SK-N-SH (cell line): ENCODE data around the gene KANK4. TPM values are rescaled to one million over a fixed set of nuclear protein-coding genes. Genes with fewer than 3 reads are reported as not detected.

Source experiments
- CTCF ChIA-PET: fragments of 300-600, 350-600 bp; formaldehyde crosslinking; extraction: SDS; loops from one replicate; lab custom pipeline; 2021; lab: Yijun Ruan, JAX
- POLR2A ChIA-PET: fragments of 350-600 bp; sonication (Branson Sonifier 250); formaldehyde crosslinking; extraction: SDS; loops from one replicate; lab custom pipeline; 2020; ENCODE audit warnings: antibody characterized with exemption, inconsistent platforms; lab: Yijun Ruan, JAX
- DNase-seq: peaks from one replicate; pipeline ENCODE4 v3.0.0; 2012
- H2AFZ ChIP-seq: fragments of 200-600 bp; sonication (generic); 2 replicates; pipeline ENCODE4 v1.8.1; 2016; ENCODE audit warnings: antibody characterized with exemption, mild to moderate bottlenecking, low read depth
- H3F3A ChIP-seq: fragments of 200-600 bp; sonication (generic); replicated peaks from 2 replicates; pipeline ENCODE3; 2016; ENCODE audit warnings: antibody characterized with exemption, mild to moderate bottlenecking; ENCODE audit not compliant: insufficient read depth
- H3K27ac ChIP-seq, 2 experiments: fragments of 200-500 bp in 1 of 2; fragments of 200-600 bp in 1 of 2; sonication (Bioruptor generic) in 1 of 2; sonication (generic), shearing (Covaris generic) in 1 of 2; 2 replicates each; pipeline versions ENCODE4 v1.5.1 to v1.6.1; 2014 to 2016; ENCODE audit warnings: low read depth in 2 of 2, inconsistent platforms in 1 of 2, low read length in 1 of 2, mild to moderate bottlenecking in 1 of 2, mixed read lengths in 1 of 2
- H3K27me3 ChIP-seq: fragments of 200-600 bp; sonication (generic), shearing (Covaris generic); 2 replicates; pipeline ENCODE4 v1.6.1; 2016; ENCODE audit warnings: mixed run types; ENCODE audit not compliant: insufficient read depth
- H3K36me3 ChIP-seq, 2 experiments: fragments of 200-500 bp in 1 of 2; fragments of 200-600 bp in 1 of 2; sonication (Bioruptor generic) in 1 of 2; sonication (generic) in 1 of 2; replicated peaks in 1 of 2; 2 replicates each; pipeline versions ENCODE3 to v1.5.1; 2014 to 2016; ENCODE audit warnings: low read length in 1 of 2, mild to moderate bottlenecking in 1 of 2; ENCODE audit not compliant: insufficient read depth in 2 of 2, control insufficient read depth in 1 of 2
- H3K4me1 ChIP-seq, 2 experiments: fragments of 200-500 bp in 1 of 2; fragments of 200-600 bp in 1 of 2; sonication (Bioruptor generic) in 1 of 2; sonication (generic), shearing (Covaris generic) in 1 of 2; 2 replicates each; pipeline versions ENCODE4 v1.5.1 to v1.6.1; 2014 to 2016; ENCODE audit warnings: low read depth in 1 of 2, low read length in 1 of 2, mixed run types in 1 of 2; ENCODE audit not compliant: insufficient read depth in 2 of 2, control insufficient read depth in 1 of 2
- H3K4me2 ChIP-seq: fragments of 200-600 bp; sonication (generic), shearing (Covaris generic); 2 replicates; pipeline ENCODE4 v1.6.1; 2017; ENCODE audit warnings: mixed run types
- H3K4me3 ChIP-seq, 2 experiments: fragments of 200-500 bp in 1 of 2; fragments of 200-600 bp in 1 of 2; sonication (Bioruptor generic) in 1 of 2; sonication (generic), shearing (Covaris generic) in 1 of 2; 2 replicates each; pipeline versions ENCODE4 v1.5.1 to v1.8.1; 2014 to 2016; ENCODE audit warnings: low read depth in 2 of 2, inconsistent platforms in 1 of 2, low read length in 1 of 2, mild to moderate bottlenecking in 1 of 2, mixed read lengths in 1 of 2, moderate library complexity in 1 of 2
- H3K79me2 ChIP-seq: fragments of 200-600 bp; sonication (generic); 2 replicates; pipeline ENCODE4 v1.8.1; 2017; ENCODE audit warnings: mild to moderate bottlenecking; ENCODE audit not compliant: insufficient read depth
- H3K9ac ChIP-seq: fragments of 200-600 bp; sonication (generic); 2 replicates; pipeline ENCODE4 v1.6.1; 2017; ENCODE audit warnings: mixed run types
- H3K9me2 ChIP-seq: fragments of 200-600 bp; sonication (generic); 2 replicates; pipeline ENCODE4 v1.6.1; 2017; ENCODE audit warnings: mixed run types
- H3K9me3 ChIP-seq: fragments of 200-600 bp; sonication (generic); 2 replicates; pipeline ENCODE4 v1.6.1; 2017; ENCODE audit warnings: mixed run types, mild to moderate bottlenecking, moderate library complexity
- H4K20me1 ChIP-seq: fragments of 200-600 bp; sonication (generic); 2 replicates; pipeline ENCODE4 v1.6.1; 2017; ENCODE audit warnings: mild to moderate bottlenecking, mixed run types; ENCODE audit not compliant: insufficient read depth
- CHD2 ChIP-seq: fragments of 150-350 bp; IDR thresholded peaks from 2 replicates; pipeline ENCODE4 v1.6.1; 2018; ENCODE audit warnings: low read length; ENCODE audit not compliant: partially characterized antibody
- ELF1 ChIP-seq: IDR thresholded peaks from 2 replicates; pipeline ENCODE4 v1.4.0; 2012
- EZH2phosphoT487 ChIP-seq: fragments of 200-600 bp; sonication (generic); IDR thresholded peaks from 2 replicates; pipeline ENCODE4 v1.6.1; 2017; ENCODE audit warnings: low read depth, mixed run types, mild to moderate bottlenecking, antibody characterized with exemption, moderate library complexity, borderline replicate concordance
- FOXJ3 ChIP-seq: sonication (generic); formaldehyde crosslinking; IDR thresholded peaks from 2 replicates; pipeline ENCODE4 v1.5.1; 2020; ENCODE audit warnings: mild to moderate bottlenecking, missing genetic modification reagents
- FOXM1 ChIP-seq: IDR thresholded peaks from 2 replicates; pipeline ENCODE4 v1.4.0; 2012; ENCODE audit warnings: low read depth, mild to moderate bottlenecking
- GABPA ChIP-seq: IDR thresholded peaks from 2 replicates; pipeline ENCODE4 v1.4.0; 2012; ENCODE audit warnings: low read depth, mild to moderate bottlenecking
- NFIC ChIP-seq: IDR thresholded peaks from 2 replicates; pipeline ENCODE4 v1.4.0; 2012; ENCODE audit warnings: borderline replicate concordance
- POLR2AphosphoS5 ChIP-seq: IDR thresholded peaks from 2 replicates; pipeline ENCODE4 v1.6.1; 2012; ENCODE audit warnings: low read depth, low read length
- RAD21 ChIP-seq: IDR thresholded peaks from 2 replicates; pipeline ENCODE4 v1.6.1; 2012; ENCODE audit warnings: mild to moderate bottlenecking, low read length
- REST ChIP-seq: IDR thresholded peaks from 2 replicates; pipeline ENCODE4 v1.6.1; 2012; ENCODE audit warnings: mild to moderate bottlenecking, low read depth, low read length, moderate library complexity
- RXRA ChIP-seq: IDR thresholded peaks from 2 replicates; pipeline ENCODE4 v1.4.0; 2012; ENCODE audit warnings: low read depth, mild to moderate bottlenecking, borderline replicate concordance
- SIN3A ChIP-seq: IDR thresholded peaks from 2 replicates; pipeline ENCODE4 v1.6.1; 2012; ENCODE audit warnings: low read depth, mild to moderate bottlenecking, low read length, moderate library complexity, borderline replicate concordance
- TAF1 ChIP-seq: IDR thresholded peaks from 2 replicates; pipeline ENCODE4 v1.6.1; 2012; ENCODE audit warnings: low read depth, mild to moderate bottlenecking, low read length, moderate library complexity, borderline replicate concordance
- TEAD4 ChIP-seq: IDR thresholded peaks from 2 replicates; pipeline ENCODE4 v1.4.0; 2012; ENCODE audit warnings: mild to moderate bottlenecking, borderline replicate concordance; ENCODE audit not compliant: insufficient read depth
- YY1 ChIP-seq: IDR thresholded peaks from 2 replicates; pipeline ENCODE4 v1.4.0; 2012; ENCODE audit warnings: low read depth, mild to moderate bottlenecking
- WGBS: methylation state at CpG from one replicate; pipeline ENCODE4 v1.1.6; 2017; ENCODE audit warnings: low lambda C conversion rate; 5-methylcytosine and 5-hydroxymethylcytosine counted together
- polyA plus RNA-seq, 3 experiments: library from polyadenylated mRNA; depleted of rRNA; stranded (reverse); fragments of >200 nt; gene quantifications; 2 replicates each; pipeline ENCODE4 v1.2.3, GENCODE V29; 2012
- TF ChIP-seq, protein P1 (sequence below): IDR thresholded peaks from 2 replicates; pipeline ENCODE4 v1.4.0; 2012; ENCODE audit warnings: low read depth, borderline replicate concordance

The KANK4 gene
- polyA plus RNA-seq, 1 of the 3 experiments (the other 2 are of a cell fraction): not detected

DNA sequence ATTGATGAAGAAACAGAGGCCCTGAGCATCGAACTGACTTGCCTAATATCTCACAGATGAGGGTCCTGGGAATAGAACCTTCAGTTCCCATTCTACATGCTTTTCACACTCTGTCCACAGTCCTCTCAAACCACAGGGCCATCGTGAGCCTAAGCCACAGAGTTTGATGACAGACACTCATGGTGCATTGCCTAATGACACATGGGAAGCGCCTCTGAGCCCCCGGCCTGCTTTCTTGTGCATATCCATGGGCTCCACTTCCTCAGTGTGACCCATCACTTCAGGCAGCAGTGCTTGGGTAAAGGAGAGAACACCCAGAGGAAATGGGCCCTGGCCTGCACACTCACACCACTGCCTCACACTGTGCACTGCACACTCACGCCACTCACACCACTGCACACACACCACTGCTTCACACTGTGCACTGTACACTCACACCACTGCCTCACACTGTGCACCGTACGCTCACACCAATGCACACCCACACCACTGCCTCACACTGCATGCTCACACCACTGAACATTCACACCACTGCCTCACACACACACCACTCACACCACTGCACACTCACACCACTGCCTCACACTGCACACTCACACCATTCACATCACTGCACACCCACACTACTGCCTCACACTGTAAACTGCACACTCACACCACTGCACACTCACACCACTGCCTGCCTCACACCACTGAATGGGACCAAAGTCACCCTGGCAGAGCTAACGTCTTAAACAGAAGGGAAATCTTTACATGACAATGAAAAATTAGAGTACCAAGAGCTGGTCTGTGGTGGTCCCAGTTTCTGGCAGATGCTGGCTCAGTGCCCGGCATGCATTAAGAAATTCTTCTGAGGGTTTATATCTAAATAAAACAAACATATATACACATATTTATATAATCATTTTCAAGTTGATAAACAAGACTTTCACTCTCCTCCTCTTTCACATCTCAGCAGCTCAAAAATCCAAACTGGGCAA, 53.0 kb downstream of the KANK4 start:
- Histone ChIP-seq H3K27ac (no peak overlapping the region), H3K9me2 (no peaks in the 10 kb centered on the region), H3K4me1 (peaks cover 0 to 8% of the 10 kb centered on the region in 2 experiments; a peak in 3 of 4 replicates), H3K27me3 (no peaks in the 10 kb centered on the region), H3K9me3 (no peaks in the 10 kb centered on the region), H3F3A (no peaks in the 10 kb centered on the region), H3K9ac (no peak overlapping the region), H3K4me3 (no peak overlapping the region), H2AFZ (no peak overlapping the region), H3K36me3 (no peaks in the 10 kb centered on the region), H3K79me2 (no peaks in the 10 kb centered on the region), H3K4me2 (no peak overlapping the region), H4K20me1 (no peaks in the 10 kb centered on the region)
- POLR2A ChIA-PET: no interaction called here
- WGBS: 64% methylated on average over 9 of the region's 9 CpGs
- CTCF ChIA-PET: interaction anchor here (1.6 kb wide), 1 partner anchor 91 kb away, joined by 4 read pairs; no protein-coding TSS in a partner anchor
- TF ChIP-seq EZH2phosphoT487: no peak
- TF ChIP-seq FOXJ3 (CRISPR knock-in tag): no peak
- no peak for TF ChIP-seq SIN3A
- no peak for TF ChIP-seq POLR2AphosphoS5
- no peak for TF ChIP-seq RXRA
- TF ChIP-seq CHD2: no peak
- TF ChIP-seq REST: no peak
- TF ChIP-seq, protein P1, sequence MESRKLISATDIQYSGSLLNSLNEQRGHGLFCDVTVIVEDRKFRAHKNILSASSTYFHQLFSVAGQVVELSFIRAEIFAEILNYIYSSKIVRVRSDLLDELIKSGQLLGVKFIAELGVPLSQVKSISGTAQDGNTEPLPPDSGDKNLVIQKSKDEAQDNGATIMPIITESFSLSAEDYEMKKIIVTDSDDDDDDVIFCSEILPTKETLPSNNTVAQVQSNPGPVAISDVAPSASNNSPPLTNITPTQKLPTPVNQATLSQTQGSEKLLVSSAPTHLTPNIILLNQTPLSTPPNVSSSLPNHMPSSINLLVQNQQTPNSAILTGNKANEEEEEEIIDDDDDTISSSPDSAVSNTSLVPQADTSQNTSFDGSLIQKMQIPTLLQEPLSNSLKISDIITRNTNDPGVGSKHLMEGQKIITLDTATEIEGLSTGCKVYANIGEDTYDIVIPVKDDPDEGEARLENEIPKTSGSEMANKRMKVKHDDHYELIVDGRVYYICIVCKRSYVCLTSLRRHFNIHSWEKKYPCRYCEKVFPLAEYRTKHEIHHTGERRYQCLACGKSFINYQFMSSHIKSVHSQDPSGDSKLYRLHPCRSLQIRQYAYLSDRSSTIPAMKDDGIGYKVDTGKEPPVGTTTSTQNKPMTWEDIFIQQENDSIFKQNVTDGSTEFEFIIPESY: no peak
- no peak for TF ChIP-seq GABPA
- TF ChIP-seq NFIC: no peak
- no peak for TF ChIP-seq TEAD4
- TF ChIP-seq TAF1: no peak
- no peak for TF ChIP-seq FOXM1
- TF ChIP-seq ELF1: no peak
- TF ChIP-seq RAD21: no peak
- no peak for TF ChIP-seq YY1
- no peak for DNase-seq
